Activated CD8-positive, alpha-beta memory T cell treated with anti-CD3 and anti-CD28 coated beads, Interleukin-2, amount 50 U/mL, for 48 hours (primary cell): ENCODE results near the gene SETD6.
"Not testable (repeated sequence)": the region's sequence is repeated elsewhere in the genome, so short reads cannot be mapped to it uniquely, and the experiment has no call there.

Experiments used
- DNase-seq: peaks from one replicate; pipeline ENCODE4 v3.0.0-alpha.2; 2020

SETD6 gene

DNA sequence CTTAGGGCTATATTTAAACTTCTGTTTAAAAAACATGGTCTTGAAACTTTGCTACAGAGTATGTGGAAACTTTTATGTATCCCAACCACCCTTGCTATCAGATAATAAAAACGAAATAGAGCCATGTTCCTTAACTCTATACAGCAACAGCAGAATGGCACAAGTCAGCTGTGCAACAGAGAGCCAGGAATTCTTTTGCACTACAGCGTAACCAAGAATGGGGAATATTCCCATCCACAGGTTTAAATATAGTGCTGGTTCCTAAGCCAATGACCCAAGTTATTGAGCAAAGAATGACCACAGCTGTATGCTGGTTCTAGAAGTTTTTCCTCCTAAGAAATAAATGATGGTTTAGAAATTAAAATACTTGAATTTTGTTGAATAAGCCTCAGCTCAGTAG lies 33.1 kb downstream of the SETD6 start:
- no peak for DNase-seq

- DNase-seq, result no peak
Measured at GRCh38 chr16:58551496-58551895, 36.2 kb downstream of the SETD6 start.

DNA sequence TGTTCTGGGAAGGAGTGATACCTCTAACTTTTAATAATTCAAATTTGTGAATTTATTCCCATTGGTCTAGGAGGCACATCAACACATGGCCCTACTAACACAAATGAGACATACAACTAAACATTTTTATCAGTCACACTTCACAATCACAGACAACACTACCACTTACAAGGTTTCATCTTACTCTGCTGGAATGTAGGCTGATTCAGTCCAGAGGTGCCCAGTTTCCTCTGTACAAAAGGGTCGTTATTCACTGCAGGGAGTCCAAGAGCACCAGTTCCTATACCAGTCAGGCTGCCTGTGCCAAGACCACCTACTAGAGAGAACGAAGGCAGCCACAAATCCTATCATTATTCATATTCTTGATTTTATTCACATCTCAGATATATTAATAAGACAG lies 41.4 kb downstream of the SETD6 start:
- DNase-seq, result no peak

- DNase-seq, result no peak
Measured at GRCh38 chr16:58563235-58563634, 47.9 kb downstream of the SETD6 start.

- DNase-seq, result no peak
Measured at GRCh38 chr16:58563775-58564174, 48.5 kb downstream of the SETD6 start.

DNA sequence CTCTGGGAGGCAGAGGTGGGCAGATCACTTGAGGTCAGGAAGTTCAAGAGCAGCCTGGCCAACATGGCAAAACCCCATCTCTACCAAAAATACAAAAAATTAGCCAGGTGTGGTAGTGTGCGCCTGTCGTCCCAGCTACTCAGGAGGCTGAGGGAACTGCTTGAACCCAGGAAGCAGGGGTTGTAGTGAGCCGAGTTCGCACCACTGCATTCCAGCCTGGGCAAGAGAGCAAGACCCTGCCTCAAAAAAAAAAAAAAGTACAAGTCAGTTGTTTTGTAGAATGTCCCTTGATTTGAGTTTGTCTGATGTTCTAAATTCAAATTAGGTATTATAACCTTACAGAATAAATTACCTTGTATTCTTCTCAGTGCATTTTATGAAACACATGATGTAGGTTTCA lies 50.4 kb downstream of the SETD6 start:
- DNase-seq, result not testable (repeated sequence)
